ENCODE results near the gene TPO. TPM values are rescaled to one million over a fixed set of nuclear protein-coding genes. Genes with fewer than 3 reads are reported as not detected.
"Not testable (repeated sequence)": the region's sequence is repeated elsewhere in the genome, so short reads cannot be mapped to it uniquely, and the experiment has no call there.

TPO gene
- total RNA-seq, 4 donors from 2014 or later: 0.70 to 46.2 (median 6.8) TPM

GRCh38 chr2:1561259-1561658 lies 148.0 kb downstream of the TPO start:
- Histone ChIP-seq H3K27me3 (no peaks in the 10 kb centered on the region), H3K4me1 (no peaks in the 10 kb centered on the region), H3K27ac (no peak overlapping the region), H3K9me3 (no peaks in the 10 kb centered on the region), H3K36me3 (no peaks in the 10 kb centered on the region), H3K4me3 (no peak overlapping the region)
- TF ChIP-seq, protein P1, sequence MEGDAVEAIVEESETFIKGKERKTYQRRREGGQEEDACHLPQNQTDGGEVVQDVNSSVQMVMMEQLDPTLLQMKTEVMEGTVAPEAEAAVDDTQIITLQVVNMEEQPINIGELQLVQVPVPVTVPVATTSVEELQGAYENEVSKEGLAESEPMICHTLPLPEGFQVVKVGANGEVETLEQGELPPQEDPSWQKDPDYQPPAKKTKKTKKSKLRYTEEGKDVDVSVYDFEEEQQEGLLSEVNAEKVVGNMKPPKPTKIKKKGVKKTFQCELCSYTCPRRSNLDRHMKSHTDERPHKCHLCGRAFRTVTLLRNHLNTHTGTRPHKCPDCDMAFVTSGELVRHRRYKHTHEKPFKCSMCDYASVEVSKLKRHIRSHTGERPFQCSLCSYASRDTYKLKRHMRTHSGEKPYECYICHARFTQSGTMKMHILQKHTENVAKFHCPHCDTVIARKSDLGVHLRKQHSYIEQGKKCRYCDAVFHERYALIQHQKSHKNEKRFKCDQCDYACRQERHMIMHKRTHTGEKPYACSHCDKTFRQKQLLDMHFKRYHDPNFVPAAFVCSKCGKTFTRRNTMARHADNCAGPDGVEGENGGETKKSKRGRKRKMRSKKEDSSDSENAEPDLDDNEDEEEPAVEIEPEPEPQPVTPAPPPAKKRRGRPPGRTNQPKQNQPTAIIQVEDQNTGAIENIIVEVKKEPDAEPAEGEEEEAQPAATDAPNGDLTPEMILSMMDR (IDR thresholded peaks at IDR 0.05): no peak
- TF ChIP-seq POLR2A (IDR thresholded peaks at IDR 0.05): no peak
- no peak for DNase-seq

DNA sequence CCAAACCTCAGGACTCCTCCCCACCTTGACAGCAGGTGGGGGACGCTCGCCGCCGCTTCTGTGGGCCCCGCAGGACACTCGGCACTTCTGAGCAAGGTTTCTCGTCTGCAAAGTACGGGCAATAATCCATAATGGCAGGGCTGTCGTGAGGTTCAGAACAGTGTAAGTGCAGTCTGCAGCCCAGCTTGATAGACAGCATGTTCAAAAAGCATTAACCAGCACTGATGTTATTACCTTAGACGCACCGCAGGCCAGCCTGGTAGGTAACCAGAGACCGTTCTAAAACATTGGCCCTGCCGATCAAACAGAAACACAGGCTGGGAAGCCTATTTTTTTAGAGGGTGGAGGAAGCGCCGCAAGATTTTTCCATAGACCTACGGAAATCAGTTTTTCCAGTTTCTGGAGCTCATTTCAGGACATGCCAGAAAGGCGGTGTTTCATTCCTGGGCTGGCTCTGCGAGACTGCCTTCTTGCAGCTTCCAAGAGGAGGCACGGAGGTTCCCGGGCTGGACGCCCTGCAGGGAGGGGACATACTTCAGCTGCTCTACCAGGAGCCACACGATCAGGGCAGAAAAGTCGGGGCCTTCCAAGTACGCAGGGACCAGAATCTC lies 148.7 kb downstream of the TPO start:
- Histone ChIP-seq H3K4me3 (no peak overlapping the region), H3K27ac (no peak overlapping the region), H3K27me3 (no peaks in the 10 kb centered on the region), H3K36me3 (no peaks in the 10 kb centered on the region), H3K4me1 (no peaks in the 10 kb centered on the region), H3K9me3 (no peaks in the 10 kb centered on the region)
- no peak for TF ChIP-seq POLR2A (IDR thresholded peaks at IDR 0.05)
- TF ChIP-seq, protein P1 (IDR thresholded peaks at IDR 0.05): no peak
- no peak for DNase-seq

DNA sequence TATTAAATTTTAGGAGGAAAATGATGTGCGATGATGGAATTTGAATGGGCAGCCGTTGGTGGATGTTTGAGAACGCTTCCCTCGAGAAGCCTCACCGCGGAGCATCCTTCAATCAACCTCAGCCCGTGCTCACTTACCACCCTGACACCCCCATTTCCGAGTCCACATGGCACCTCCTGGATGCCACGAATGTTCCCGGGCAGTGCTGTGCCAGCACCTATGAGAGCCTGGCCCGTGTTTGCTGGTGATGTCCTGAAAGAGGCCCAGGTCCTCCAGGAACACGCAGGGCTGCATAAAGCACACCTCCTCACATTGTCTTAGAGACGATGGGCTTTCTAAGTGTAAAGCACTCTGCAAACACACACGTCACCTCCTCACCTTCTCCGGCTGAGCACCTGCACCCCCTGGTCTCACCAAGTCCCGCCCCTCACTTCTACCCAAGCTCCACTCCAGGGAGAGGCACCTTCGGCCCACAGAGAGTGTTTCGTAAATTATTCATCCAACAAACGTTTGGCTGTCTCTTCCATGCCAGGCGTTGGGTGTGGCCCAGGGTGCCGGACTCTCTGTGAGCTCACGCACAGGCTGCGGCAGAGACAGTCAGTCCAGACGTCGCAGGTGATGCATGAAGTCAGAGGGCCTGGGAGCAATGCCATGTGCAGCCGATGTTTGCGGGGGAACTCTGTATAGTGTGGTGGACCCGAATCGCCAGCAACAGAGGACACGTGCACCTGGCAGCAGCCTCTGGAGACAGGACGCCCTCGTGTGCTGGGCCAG lies 150.0 kb downstream of the TPO start:
- peaks cover 0 to 3% (median 0%) of the 10 kb centered on the region in 4 donors for H3K9me3 ChIP-seq
- TF ChIP-seq, protein P1 (IDR thresholded peaks at IDR 0.05): no peak
- TF ChIP-seq POLR2A (IDR thresholded peaks at IDR 0.05): no peak
- H3K36me3 ChIP-seq: no peaks in the 10 kb centered on the region
- H3K27me3 ChIP-seq: no peaks in the 10 kb centered on the region
- H3K4me1 ChIP-seq: no peaks in the 10 kb centered on the region
- H3K27ac ChIP-seq: no peak overlapping the region
- DNase-seq: no peak
- no peak overlapping the region for H3K4me3 ChIP-seq

DNA sequence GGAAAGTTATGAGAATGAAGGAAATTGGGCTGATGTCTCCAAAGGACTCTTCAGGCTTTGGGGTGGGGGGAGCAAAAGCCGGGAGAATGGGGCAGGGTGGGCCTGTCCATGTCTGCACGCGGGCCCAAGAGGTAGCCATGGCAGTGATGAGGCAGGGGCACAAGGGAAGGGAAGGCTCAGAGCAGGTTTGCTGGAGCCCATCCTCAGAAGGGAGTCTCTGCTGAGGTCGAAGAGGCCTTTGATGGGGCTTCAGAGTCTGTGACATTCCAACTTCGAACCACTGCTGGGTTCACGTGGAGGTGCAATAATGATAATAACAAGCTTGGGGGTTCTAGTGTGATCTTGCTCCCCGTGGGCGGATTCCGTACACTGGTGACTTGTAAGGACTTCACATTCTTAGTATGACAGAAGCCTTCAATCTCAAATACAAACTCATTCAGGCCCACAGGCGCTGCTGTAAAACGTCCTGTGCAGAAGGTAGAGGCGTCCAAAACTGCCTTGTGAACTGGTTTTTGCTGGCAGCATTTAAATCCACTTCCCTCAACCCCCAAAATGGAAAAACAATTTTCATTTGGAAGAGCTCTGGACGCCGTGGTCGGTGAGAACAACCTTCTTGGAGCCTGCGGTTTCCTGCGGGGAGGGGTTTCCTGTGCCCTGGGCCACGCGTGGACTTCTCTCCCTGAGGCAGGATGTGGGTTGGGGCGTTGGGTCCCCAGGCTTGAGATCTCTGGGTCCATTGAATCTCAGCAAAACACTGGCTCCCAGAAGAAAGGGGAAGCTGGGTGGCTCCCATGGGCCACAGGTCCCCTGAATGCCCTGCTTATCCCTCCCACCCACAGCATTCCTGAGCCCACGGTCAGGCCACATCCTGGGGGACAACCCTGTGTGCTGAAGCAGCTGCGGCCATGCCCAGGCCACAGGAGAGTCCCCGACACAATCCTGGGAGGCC lies 151.0 kb downstream of the TPO start:
- Histone ChIP-seq H3K9me3 (peaks cover 0 to 3% (median 0%) of the 10 kb centered on the region in 4 donors), H3K36me3 (no peaks in the 10 kb centered on the region), H3K27me3 (no peaks in the 10 kb centered on the region), H3K27ac (no peak overlapping the region), H3K4me1 (no peaks in the 10 kb centered on the region), H3K4me3 (no peak overlapping the region)
- no peak for DNase-seq
- no peak for TF ChIP-seq POLR2A (IDR thresholded peaks at IDR 0.05)

DNA sequence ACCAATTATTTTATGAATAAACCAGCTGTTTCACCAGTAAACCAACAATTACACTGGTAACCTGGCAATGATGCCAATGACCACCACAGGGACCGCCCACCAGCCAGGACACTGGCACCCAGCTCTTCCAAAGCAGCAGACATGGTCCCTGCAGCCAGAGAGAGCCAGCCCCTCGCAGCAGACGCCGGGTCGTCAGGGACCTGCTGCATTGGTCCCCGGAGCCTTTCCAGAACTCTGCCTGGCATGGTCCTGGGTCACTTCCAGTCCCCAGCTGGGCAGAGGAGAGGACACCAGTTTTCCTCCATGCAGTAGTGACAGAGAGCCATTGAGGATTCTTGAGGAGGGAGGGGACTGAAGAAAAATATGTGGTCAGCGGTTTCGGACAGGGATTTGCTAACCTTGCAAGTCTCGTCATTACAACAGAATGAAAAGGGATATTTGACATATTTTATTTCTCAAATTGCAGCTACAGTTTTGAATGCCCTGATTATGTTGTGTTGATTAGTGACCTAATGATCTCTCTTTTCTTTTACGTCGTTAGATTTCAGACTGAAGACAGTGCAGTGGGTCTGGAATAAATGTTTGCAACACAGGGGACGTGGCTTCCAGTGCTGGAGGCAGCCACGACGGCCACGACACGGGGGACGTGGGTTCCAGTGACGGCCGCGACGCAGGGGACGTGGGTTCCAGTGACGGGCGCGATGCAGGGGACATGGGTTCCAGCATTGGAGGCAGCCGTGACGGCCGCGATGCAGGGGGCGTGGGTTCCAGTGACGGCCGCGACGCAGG lies 154.5 kb downstream of the TPO start:
- no peak for TF ChIP-seq POLR2A (IDR thresholded peaks at IDR 0.05)
- TF ChIP-seq, protein P1 (IDR thresholded peaks at IDR 0.05): no peak
- Histone ChIP-seq H3K4me3 (no peak overlapping the region), H3K9me3 (peaks cover 0 to 3% (median 0%) of the 10 kb centered on the region in 4 donors), H3K36me3 (no peaks in the 10 kb centered on the region), H3K27ac (no peak overlapping the region), H3K4me1 (no peaks in the 10 kb centered on the region), H3K27me3 (no peaks in the 10 kb centered on the region)
- no peak for DNase-seq

- H3K27ac ChIP-seq, DNase-seq, H3K27me3 ChIP-seq, H3K4me1 ChIP-seq, H3K4me3 ChIP-seq, H3K9me3 ChIP-seq, H3K36me3 ChIP-seq: not testable (repeated sequence)
These were observed 155.0 kb downstream of the TPO start for GRCh38 chr2:1568345-1568668.

All from Peyer's patch (tissue), 4 donors.